ENCODE measurements around the gene SPP2.

SPP2 gene

GRCh38 chr2:234050455-234051135, at the start of gene SPP2:
Gene SPP2, plus strand, starts transcription at chr2:234050702. Its CDS starts 85 bp downstream, at chr2:234050787.
- H3K4me3 ChIP-seq (ENCODE audit: low read depth, low read length): no peak within 1 kb of the TSS
- DNase-seq (ENCODE audit: low read depth): no peak

- DNase-seq (ENCODE audit: low read depth): no peak
- no peak overlapping the region for H3K4me3 ChIP-seq (ENCODE audit: low read depth, low read length)
Measured at GRCh38 chr2:234001380-234002160, 48.9 kb upstream of the SPP2 start.

- no peak overlapping the region for H3K4me3 ChIP-seq (ENCODE audit: low read depth, low read length)
- no peak for DNase-seq (ENCODE audit: low read depth)
Measured at GRCh38 chr2:234002281-234002680, 48.2 kb upstream of the SPP2 start.

GRCh38 chr2:234003972-234004617, 46.4 kb upstream of the SPP2 start:
- H3K4me3 ChIP-seq (ENCODE audit: low read depth, low read length): no peak overlapping the region
- peak; percentile 77 for DNase-seq (ENCODE audit: low read depth)

GRCh38 chr2:234005126-234005525, 45.4 kb upstream of the SPP2 start:
- H3K4me3 ChIP-seq (ENCODE audit: low read depth, low read length): no peak overlapping the region
- DNase-seq (ENCODE audit: low read depth): no peak

GRCh38 chr2:234006501-234006900, 44.0 kb upstream of the SPP2 start:
- H3K4me3 ChIP-seq (ENCODE audit: low read depth, low read length): no peak overlapping the region
- no peak for DNase-seq (ENCODE audit: low read depth)

- no peak overlapping the region for H3K4me3 ChIP-seq (ENCODE audit: low read depth, low read length)
- no peak for DNase-seq (ENCODE audit: low read depth)
Measured at GRCh38 chr2:234014427-234014826, 36.1 kb upstream of the SPP2 start.

- no peak overlapping the region for H3K4me3 ChIP-seq (ENCODE audit: low read depth, low read length)
- no peak for DNase-seq (ENCODE audit: low read depth)
Measured at GRCh38 chr2:234015861-234016260, 34.6 kb upstream of the SPP2 start.

GRCh38 chr2:234019896-234020295, 30.6 kb upstream of the SPP2 start:
- DNase-seq (ENCODE audit: low read depth): no peak
- H3K4me3 ChIP-seq (ENCODE audit: low read depth, low read length): no peak overlapping the region

GRCh38 chr2:234020332-234020731, 30.2 kb upstream of the SPP2 start:
- H3K4me3 ChIP-seq (ENCODE audit: low read depth, low read length): no peak overlapping the region
- DNase-seq (ENCODE audit: low read depth): no peak

- H3K4me3 ChIP-seq (ENCODE audit: low read depth, low read length): no peak overlapping the region
- no peak for DNase-seq (ENCODE audit: low read depth)
Measured at GRCh38 chr2:234022424-234022823, 28.1 kb upstream of the SPP2 start.

GRCh38 chr2:234024304-234024703, 26.2 kb upstream of the SPP2 start:
- H3K4me3 ChIP-seq (ENCODE audit: low read depth, low read length): no peak overlapping the region
- no peak for DNase-seq (ENCODE audit: low read depth)

GRCh38 chr2:234025466-234025865, 25.0 kb upstream of the SPP2 start:
- no peak for DNase-seq (ENCODE audit: low read depth)
- H3K4me3 ChIP-seq (ENCODE audit: low read depth, low read length): peak overlapping the region; percentile 26

- H3K4me3 ChIP-seq (ENCODE audit: low read depth, low read length): peak overlapping the region; percentile 26
Measured at GRCh38 chr2:234025891-234026401, 24.6 kb upstream of the SPP2 start.

GRCh38 chr2:234026693-234027254, 23.7 kb upstream of the SPP2 start:
- DNase-seq (ENCODE audit: low read depth): no peak
- H3K4me3 ChIP-seq (ENCODE audit: low read depth, low read length): no peak overlapping the region

More at GRCh38 chr2:234025891-234026401, 24.6 kb upstream of the SPP2 start:
- no peak for DNase-seq (ENCODE audit: low read depth)

GRCh38 chr2:234027641-234028040, 22.9 kb upstream of the SPP2 start:
- no peak for DNase-seq (ENCODE audit: low read depth)
- no peak overlapping the region for H3K4me3 ChIP-seq (ENCODE audit: low read depth, low read length)

GRCh38 chr2:234029150-234029733, 21.3 kb upstream of the SPP2 start:
- H3K4me3 ChIP-seq (ENCODE audit: low read depth, low read length): no peak overlapping the region
- no peak for DNase-seq (ENCODE audit: low read depth)

- DNase-seq (ENCODE audit: low read depth): no peak
- no peak overlapping the region for H3K4me3 ChIP-seq (ENCODE audit: low read depth, low read length)
Measured at GRCh38 chr2:234031207-234031606, 19.3 kb upstream of the SPP2 start.

GRCh38 chr2:234032279-234032856, 18.1 kb upstream of the SPP2 start:
- H3K4me3 ChIP-seq (ENCODE audit: low read depth, low read length): no peak overlapping the region
- peak; percentile 41 for DNase-seq (ENCODE audit: low read depth)
